HG02588 (cell line): ENCODE measurements around the gene LMNTD2.
"Not testable (repeated sequence)": the region's sequence is repeated elsewhere in the genome, so short reads cannot be mapped to it uniquely, and the experiment has no call there.

ENCODE experiments used
- ATAC-seq: cut with Tn5 transposase; IDR thresholded peaks from one replicate; pipeline ENCODE4 v1.9.1; 2021; ENCODE audit warnings: mild to moderate bottlenecking, moderate library complexity; ENCODE audit not compliant: unreplicated experiment

LMNTD2 gene

GRCh38 chr11:587546-587945 is 27.0 kb upstream of the LMNTD2 start:
- ATAC-seq, result no peak

GRCh38 chr11:586376-587316 is 26.1 kb upstream of the LMNTD2 start:
- ATAC-seq, result no peak

- ATAC-seq, result no peak
Observed at GRCh38 chr11:584287-584686, 23.7 kb upstream of the LMNTD2 start.

DNA sequence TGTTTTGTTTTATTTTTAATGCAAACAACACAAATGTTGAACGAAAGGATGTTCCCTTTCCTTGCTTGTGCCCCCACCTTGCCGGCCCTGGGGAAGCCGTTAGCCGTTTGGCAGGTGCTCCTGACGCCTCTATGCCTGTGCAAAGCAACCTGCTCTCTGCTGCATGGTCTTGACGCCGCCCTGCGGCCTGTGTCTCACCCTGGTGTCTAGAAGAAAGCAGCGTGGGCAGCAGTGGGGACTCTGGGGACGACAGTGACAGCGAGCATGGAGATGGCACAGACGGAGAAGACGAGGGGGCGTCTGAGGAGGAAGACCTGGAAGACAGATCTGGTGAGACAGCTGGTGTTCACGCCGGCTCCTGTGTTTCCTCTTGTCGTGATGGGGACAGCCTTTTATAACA is 21.2 kb upstream of the LMNTD2 start:
- no peak for ATAC-seq

DNA sequence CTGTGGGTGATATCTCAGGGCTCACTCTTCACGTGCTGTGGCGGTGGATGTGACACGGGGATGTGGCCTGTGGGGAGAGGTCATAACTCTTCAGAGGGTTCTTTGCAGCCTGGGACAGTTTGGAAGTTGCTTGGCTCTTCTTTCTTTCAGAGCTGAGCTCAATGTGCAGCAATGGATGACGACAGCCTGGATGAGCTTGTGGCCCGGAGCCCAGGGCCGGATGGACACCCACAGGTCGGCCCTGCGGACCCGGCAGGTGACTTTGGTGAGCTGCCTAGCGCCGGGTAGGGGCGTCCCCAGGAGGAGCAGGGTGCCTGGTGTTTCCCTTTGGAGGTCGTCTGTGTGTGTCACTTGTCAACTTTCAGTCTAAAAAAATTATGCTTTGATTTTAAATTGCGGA is 20.8 kb upstream of the LMNTD2 start:
- no peak for ATAC-seq

- ATAC-seq, result no peak
Observed at GRCh38 chr11:579830-580601, 19.5 kb upstream of the LMNTD2 start.

GRCh38 chr11:578276-579035 is 17.9 kb upstream of the LMNTD2 start:
- no peak for ATAC-seq

GRCh38 chr11:577611-577894 is 17.0 kb upstream of the LMNTD2 start:
- ATAC-seq, result no peak

- no peak for ATAC-seq
Observed at GRCh38 chr11:576811-577610, 16.5 kb upstream of the LMNTD2 start.

DNA sequence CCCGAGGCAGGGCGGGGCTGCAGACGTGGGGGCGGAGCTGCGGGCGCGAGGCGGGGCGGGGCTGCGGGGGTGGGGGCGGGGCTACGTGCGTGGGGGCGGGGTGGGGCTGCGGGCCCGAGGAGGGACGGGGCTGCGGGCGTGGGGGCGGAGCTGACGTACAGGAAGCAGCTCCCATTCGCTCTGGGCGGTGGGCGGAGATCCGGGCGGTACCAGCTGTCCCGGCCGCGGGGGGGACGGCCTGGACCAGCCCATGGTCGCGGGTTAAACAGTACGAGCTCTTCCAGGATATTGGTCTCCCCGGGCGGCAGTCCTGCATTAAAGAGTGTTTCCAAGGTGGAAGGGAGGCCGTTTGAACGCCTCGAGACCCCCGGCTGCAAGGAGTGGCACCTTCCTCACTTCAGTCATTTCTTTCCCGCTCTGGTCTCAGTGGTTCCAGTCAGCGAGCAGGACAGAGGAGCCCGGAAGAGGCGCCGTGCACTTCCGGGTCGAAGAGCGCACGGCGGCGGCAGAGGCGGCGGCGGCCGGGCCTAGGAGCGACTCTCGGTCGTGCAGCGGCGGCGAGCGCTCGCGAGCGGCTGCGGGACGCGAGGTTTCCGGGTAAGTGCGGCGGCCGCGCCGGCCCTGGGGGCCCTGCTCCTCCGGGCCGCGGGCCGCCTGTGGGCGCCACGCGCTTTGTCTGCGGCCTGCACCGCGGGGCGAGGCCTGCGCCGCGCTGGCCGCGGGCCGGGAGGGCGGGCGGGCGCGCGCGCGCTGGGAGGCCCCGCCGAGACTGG is 15.6 kb upstream of the LMNTD2 start, which contains the start of gene PHRF1:
Gene PHRF1, plus strand, starts transcription at position 475 of the 773 bp plus-strand sequence. CDS start 5,043 bp downstream, outside the sequence.
- ATAC-seq, result peak; percentile 80

DNA sequence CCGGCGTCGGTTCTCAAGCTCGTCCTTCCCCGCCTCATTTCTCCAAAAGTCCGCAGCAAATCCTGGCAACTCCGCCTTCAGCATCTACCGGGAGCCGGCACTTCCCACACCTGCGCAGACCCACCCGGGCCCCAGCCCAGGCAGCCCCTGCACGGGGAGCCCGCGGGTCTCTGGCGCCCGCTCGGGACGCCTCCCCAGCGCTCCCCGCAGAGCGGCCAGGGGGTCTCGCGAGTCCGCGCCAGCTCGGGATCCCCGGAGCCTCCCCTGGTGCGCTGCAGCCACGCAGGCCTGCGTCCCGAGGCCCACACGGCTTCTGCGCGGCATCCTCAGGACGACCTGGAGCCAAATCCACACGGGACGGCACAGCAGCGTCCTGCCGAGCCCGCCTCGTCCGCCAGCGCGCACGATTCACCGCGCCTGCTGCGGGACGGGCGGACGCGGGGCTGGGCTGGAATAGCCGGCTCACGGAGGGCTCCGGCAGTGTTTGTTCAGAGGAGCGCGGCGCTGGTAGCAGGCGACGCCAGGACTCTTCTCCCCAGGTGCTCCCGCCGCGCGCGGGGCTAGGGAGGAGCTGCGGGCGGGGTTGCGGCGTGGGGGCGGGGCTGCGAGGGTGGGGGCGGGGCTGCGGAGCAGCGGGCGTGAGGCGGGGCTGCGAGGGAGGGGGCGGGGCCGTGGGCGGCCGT is 14.9 kb upstream of the LMNTD2 start:
- peak; percentile 38 for ATAC-seq

DNA sequence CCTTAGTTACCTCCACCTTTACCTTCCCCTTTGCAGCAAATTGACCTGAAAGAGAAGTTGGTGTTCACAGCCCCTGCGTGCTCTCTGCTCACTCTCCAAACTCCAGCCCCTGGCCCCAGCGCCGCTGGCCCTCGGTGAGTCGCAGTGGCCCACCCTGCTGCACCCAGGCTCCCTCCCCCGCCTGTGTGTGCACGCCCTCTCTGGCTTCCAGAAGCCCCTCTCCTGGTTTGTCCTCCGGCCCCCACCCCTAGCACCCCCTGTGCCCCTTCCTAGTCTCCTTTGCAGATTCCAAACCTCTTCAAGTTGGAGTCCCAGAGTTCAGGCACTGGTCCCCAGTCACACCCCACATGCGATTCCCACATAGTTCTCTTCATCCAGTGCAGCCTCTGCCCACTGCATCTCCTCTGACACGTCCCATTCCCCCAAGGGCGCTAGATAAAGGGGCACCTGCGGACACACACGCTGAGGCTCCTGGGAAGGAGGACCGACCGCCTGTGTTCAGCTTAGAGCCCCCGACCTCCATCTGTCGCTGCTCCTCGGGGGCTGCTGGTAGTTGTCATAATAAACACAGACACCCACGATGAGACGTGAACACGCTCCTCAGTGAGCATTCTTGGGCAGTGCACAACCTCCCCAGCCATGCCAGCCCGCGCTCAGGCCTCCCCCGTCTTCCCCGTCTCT is 14.2 kb upstream of the LMNTD2 start:
- ATAC-seq, result no peak

- not testable (repeated sequence) for ATAC-seq
Observed at GRCh38 chr11:574031-574570, 13.6 kb upstream of the LMNTD2 start.

GRCh38 chr11:573146-573759 is 12.7 kb upstream of the LMNTD2 start:
- no peak for ATAC-seq

GRCh38 chr11:571802-572185 is 11.3 kb upstream of the LMNTD2 start:
- ATAC-seq, result no peak

DNA sequence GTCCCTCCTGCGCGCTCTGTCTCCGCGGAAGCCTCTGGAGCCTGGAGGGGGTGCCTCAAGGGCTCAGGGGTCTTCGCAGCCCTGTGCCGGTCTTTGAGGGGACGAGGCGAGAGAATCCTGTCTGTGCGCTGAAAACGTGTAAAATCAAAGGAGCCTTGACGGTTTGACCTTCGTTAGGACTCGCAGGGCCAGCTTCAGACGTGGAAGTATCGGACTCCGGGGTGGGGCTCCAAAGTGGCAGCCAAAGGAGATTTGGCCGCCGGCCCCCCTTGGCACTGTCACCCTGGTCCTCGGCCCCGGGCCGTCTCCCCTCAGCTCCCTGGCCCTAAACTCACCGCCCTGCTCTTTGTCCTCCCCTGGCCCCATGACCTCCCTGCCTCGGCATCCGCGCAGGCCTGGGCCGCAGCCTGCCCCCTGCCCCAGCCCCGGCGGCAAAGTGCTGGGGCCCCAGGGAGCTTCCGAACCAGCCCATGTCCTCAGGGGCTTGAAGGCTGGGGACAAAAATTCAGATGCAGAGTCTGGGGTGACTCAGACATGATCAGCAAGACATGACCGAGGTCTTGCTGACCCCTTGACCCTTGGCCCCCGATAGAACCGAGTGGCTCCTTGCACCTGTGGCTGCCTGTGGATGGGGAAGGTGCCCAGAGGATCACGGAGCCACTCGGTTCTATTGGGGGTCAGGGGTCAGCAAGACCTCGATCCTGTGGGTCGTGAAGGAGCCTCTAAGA is 8.8 kb upstream of the LMNTD2 start:
- ATAC-seq, result no peak
